Fibroblast of skin of back (primary cell): ENCODE measurements around the gene TCOF1.

Experiments used
- DNase-seq: peaks from one replicate; pipeline ENCODE4 v3.0.0-alpha.2; 2013

The TCOF1 gene

DNA sequence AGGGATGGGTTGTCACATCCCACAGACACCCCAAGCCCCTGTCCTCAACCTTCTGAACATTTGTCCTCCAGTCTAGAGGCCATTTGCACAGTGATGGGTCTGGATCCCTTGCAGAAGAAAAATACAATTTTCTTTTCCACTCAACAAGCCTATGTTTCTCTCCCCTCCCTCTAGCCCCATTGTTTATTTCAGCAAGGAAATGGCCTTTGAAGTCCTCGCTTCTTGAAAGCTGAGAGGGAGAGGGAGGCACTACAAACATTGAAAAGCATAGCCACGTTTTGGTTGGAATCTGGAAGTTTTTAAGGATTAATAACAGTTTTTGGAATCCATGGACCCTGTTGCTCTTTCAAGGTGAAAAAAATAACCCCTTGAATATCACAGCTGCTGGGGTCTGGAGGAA lies 30.8 kb upstream of the TCOF1 start:
- DNase-seq, result no peak

DNA sequence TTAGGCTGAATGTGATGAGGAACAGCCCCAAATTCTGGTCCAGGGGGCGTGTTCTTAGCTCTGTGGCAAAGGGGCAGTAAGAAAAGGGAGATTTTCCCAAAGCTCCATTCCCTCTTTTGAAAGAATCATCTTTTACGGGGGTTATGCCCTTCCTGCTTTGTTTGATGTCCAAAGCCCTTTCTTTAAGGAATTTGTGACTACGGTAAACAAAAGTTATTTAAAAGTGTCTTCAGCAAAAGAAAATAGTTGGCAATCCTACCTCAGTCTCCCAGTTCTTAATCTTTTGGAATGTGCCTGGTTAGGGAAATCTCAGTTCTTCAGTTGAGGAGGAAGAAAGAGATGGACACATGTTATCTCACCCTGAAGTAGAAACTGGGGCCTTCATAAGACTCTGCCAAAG lies 30.4 kb upstream of the TCOF1 start:
- DNase-seq, result no peak

DNA sequence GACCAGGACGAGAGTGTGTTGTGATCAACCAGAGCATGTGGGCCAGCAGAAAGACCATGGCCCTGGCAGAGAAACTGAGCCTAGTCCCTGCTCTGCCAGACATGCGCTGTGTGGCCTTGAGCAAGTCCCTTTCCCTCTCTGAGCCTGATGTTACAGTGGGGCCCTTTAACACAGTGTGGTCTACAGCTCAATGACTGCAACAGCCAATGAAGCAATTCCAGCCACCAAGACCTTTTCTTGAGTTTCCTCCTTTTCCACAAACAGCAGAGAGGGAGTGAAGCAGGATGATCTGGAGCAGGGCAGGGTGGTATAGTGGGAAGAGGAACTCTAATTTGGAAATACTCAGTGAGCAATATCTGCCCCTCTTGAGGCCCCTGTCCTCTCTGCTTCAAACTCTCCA lies 29.0 kb upstream of the TCOF1 start:
- DNase-seq, result no peak

DNA sequence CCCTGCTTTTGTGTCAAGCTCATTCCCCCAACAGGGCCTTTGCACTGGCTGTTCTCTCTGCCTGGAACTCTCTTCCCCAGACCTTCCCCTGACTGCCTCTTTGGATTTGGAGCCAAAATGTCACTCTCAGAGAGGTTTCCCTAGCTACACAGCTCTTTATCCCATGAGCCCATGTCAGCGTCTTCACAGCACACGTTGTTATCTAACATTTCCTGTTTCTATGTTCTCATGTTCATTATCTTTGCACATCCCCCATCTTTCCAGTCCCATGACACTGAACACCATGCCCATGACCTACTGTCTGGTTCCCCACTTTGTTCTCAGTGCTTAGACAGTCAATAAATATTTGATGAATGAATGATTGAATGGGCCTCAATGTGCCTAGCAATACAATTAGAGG lies 28.5 kb upstream of the TCOF1 start:
- DNase-seq, result no peak

DNA sequence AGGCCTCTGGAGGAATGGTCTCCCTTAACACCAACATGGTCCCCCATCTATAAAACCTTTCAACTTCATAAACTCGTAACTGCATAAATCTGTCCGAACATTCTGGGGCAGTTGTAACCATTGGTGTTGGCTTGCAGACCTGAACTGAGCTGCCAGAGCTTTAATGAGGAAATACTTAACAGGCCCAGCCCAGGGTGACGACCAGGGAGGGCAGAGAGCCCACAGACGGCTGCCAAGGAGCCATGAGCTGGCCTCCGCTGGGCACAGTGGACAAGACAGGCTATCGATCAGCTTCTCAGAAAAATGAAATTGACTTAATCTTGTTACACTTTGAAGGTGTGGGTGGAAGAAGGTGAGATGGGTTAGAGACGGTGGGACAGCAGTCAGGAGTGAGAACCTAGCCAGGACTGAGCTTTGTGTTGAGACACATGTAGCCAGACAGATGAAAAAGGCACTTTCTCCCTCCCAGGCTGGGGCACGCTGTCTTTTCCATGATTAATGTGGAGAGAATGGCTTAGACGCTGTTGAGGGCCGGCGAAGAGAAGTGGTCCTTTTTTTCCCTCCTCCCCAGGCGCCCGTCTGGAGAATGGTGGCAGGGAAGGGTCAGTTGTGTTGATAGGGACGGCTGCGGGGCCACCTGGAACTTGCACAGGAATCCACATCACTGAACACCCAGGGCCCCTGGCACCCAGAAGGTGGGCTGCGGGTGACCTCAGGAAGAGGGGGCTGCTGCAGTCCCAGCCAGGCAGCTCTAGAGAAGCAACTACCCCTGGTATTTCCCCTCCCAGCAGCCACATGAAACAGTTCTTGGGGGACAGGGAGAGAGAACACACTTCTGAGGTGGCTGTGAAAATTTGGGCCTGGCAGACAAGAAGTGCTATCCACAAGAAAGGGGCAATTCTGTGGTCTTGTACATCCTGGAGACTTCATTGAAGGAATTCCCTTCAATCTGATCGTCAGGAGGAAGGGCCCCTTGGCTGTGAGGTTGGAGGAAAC lies 27.3 kb upstream of the TCOF1 start:
- no peak for DNase-seq

DNA sequence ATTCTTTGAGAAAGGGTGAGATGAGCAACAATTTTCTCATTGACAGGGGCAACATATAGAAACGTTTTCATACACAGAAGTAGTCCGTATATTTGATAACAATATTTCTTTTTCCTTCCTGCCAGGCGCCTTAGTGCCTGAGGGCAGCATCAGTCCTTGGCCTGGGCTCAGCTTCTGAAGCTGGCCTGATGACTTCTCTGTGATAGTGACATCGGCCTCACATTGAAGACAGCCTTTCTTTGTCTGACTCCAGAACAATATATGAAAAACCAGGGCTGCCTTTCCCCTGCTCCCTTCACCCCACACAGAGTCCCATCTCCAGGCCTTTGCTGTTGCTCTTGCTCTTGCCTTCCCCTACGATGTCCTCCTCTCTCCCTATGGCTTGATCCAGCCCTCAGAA lies 24.1 kb upstream of the TCOF1 start:
- no peak for DNase-seq

DNA sequence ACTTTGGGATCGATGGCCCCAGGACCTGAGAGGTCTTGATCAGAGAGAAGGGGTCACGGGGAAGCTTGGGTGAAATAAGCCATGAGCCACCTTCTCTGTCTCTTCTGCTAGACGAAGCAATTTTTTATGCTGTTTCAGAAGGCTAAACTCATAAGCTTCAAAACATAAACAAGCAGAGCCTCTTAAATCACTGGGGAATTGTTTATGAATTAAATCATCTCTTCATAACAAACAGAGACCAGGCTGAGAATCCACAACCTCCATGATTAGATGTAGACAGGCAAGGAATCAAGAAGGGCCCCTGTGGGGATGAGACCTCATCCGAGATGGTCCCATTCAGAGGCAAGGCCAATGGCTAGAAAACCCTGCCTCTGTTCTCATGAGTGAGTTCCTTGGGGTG lies 21.7 kb upstream of the TCOF1 start:
- no peak for DNase-seq

DNA sequence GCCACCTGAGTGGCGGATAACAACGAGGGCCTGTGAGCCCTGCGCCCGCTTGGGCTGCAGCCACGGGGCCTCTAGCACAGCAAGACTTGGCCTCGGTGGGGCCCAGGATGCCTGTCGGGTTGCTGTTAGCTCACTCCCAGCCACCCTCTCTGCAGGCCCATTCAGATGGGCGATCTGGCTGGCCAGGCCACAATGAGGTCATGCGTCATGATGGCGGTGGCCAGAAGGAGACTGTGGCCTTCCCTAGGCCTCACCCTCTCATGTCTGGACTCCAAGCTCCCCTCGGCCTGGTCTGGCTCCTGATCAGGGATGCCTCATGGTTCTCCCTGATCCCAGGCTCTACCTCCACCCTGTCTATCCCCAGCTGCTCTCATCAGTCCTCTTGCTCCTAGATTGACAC lies 19.0 kb upstream of the TCOF1 start:
- no peak for DNase-seq

DNA sequence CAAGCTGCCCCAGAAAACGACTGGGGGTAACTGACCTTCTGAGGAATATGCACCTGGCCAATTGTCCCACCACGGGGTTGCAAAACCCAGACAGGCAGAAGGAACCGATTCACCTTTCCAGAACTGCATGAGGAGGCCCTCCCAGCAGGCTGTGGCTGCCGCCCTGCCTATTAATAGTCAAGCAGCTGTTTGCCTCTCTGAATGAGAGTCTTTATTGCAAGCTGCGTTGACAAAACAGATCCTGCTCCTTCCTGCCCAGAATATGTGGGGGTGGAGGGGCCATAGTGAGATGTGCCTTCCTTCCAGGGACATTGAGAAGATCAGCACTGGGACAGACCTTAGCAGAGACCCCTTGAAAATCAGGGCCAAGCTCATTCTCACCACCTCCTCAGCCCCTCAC lies 18.3 kb upstream of the TCOF1 start:
- DNase-seq, result no peak

DNA sequence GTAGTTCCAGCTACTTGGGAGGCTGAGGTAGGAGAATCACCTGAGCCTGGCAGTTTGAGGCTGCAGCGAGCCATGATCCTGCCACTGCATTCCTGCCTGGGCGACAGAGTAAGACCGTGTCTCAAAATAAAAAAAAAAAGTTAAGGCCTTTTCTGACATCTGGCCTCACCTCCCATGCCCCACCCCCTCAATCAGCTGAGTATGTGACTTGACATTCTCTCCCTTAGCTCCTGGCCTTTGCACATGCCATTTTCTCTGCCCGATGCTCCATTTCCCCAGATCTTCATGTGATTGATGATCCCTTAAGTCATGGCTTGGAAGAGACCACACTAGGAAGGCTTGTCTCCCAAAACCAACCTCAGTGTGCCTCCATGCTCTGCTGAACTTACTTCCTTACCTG lies 17.7 kb upstream of the TCOF1 start:
- DNase-seq, result no peak

DNA sequence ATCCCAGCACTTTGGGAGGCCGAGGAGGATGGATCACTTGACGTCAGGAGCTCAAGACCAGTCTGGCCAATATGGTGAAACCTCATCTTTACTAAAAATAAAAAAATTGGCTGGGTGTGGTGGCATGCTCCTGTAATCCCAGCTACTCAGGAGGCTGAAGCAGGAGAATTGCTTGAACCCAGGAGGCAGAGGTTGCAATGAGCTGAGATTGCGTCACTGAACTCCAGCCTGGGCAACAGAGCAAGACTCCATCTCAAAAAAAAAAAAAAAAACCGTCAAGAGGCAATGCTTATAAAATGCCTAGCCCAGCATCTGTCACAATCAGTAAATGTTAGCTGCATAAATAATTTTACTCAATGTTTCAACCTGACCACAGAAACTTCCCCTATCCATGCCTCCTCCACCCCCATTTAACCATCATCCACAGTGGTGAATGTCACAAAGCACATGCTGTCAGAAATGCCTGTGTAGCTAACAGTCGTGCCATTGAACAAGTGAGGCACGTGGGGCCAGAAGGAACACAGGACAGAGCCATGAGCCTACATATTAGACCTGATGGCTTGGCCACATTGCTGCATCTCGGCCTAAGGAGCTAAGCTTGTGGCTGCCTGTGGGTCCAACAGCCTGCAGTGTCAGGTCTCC lies 16.8 kb upstream of the TCOF1 start:
- no peak for DNase-seq

DNA sequence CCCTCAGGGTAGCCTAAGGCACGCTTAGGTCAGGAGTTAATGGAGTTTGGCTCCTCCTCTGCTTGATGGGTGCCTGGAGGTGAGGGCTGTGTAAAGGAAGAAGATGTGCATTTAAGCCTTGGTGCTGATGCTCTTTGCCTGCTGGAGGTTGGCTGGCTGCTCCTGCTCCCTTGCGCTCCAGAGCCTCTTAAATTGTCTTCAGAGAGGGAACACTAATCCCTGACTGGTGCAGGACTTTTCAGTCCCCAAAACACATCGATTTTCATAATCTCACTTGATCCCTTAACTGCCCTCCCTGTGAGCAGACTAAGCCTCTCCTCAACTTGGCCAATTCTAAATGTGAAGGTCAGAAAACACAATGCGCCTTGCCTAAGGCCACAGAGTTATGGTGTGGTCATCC lies 16.2 kb upstream of the TCOF1 start:
- no peak for DNase-seq

DNA sequence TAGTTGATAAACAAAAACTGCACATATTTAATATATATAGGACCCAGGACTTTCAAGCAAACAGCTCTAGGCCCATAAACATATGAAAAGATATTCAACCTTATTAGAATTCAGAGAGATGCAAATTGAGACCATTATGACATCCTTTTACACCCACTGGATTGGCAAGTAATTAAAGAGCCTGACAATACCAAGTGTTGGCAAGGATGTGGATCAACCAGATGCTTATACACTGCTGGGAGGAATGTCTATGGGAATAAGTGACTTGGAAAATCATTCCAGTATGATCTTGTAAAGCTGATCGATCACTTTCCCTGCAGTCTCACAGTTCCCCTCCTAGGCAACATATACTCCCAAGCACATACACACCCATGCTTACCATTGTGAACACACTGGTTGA lies 15.5 kb upstream of the TCOF1 start:
- DNase-seq, result no peak

DNA sequence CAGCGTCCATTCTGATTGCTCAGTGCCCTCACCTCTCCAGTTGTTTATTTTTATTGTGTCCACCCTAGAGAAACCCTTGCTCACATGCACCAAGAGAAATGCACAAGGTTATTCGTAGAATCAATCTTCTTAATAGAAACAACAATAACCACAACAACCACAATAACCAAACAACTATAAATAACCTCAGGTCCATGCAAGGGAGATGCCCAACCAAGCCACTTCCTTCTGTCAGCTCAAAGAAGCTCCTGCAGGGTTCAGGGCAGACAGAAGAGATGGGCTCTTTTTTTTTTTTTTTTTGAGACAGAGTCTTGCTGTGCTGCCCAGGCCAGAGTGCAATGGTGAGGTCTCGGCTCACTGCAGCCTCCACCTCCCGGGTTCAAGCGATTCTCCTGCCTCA lies 14.9 kb upstream of the TCOF1 start:
- DNase-seq, result no peak

DNA sequence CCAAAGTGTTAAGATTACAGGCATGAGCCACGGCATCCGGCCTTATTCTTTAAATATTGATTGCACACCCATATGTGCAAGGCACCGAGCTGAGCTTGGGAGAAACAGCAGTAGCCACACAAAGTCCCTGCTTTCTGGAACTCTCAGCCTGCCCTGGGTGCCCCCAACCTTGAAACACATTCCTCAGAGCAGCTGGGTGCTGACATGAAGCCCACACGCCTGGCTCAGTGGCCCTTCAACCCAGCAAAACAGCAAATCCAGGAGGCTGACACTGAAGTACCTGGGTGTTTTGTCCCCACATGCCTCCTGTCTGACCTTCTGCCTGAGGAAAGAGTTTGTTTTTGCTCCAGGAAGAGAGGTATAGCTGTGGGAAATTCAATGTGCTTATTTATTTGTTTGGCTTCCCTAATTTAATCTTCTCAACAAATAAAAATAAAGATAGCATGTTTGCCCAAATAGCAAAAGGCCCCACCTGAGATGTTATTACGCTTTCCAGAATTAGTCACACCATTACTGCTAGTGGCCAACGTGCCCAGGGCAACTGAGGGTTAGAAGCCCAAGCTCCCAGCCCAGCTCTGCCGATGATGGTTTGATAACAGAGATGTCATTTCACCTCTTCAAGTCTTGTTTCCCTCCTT lies 13.4 kb upstream of the TCOF1 start:
- no peak for DNase-seq

DNA sequence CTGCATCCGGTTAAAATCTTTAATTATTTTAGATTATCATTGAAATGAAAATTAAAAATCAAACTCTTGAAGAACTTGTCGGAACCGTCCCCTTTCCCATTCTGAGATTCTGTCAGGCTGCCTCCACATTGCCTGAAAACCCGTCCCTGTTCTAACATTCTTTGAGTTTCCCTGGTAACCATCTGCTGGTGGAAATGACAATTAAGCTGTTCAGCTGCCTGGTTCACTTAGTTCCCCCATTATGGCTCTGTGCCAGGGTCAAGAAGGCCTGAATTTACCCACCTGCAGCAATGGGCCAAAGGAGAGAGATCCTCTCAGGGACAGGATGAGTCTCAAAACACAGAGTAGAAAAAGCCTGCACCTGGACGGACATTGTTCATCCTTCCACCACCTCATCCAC lies 11.8 kb upstream of the TCOF1 start:
- no peak for DNase-seq

DNA sequence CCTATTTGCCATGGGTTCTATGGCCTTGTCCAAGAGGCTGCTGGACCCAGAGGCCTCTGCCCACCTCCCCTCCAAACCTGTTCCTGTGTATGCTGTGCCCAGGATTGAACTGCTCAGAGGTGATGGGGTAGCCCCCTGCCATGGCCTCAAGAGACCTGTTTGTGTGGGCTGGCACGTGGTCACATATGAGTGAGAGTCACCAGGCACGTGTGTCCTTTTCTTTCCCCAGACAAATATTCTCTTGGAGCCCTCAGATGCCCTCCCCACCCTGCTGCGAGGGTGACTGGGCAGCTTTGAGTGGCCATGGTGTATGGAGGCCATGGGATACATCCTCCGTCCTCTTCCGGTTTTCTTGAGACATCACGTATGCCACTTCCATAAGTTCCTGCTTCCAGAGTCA lies 10.9 kb upstream of the TCOF1 start:
- no peak for DNase-seq

DNA sequence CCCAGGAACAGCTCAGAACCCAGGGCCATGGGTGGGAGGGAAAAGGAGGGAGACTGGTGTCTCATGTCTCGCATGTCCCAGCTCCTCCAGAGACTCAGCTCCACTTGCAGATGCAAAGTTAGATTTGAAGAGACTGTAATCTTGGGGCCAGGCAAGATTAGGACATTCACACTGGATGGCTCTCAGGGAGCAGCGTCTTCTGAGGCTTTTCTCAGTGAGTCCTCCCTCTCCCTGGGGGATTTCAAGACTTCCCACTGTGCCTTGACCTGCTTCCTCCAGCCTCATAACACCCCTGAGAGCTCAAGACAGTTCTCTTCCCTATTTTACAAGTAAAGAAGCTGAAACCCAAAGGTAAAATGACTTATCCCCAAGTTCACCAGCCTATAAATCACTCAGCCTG lies 10.5 kb upstream of the TCOF1 start:
- no peak for DNase-seq

DNA sequence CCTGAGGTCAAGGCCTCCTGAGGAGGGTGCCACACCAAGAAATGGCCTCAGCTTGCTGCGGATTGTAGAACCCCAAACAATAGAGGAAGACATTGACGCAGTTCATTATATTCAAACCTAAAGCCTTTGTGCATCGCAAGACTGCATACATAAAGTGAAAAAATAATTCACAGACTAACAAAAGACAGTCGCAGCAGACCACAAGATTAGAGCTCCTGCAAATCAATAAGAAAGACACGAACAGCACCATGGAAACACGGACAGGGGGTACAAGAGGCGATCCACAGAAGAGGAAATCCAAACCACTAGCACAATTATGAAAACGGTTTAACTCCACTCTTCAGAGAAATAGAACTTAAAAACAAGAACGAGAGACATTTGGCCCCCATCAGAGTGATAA lies 10.0 kb upstream of the TCOF1 start:
- DNase-seq, result no peak

DNA sequence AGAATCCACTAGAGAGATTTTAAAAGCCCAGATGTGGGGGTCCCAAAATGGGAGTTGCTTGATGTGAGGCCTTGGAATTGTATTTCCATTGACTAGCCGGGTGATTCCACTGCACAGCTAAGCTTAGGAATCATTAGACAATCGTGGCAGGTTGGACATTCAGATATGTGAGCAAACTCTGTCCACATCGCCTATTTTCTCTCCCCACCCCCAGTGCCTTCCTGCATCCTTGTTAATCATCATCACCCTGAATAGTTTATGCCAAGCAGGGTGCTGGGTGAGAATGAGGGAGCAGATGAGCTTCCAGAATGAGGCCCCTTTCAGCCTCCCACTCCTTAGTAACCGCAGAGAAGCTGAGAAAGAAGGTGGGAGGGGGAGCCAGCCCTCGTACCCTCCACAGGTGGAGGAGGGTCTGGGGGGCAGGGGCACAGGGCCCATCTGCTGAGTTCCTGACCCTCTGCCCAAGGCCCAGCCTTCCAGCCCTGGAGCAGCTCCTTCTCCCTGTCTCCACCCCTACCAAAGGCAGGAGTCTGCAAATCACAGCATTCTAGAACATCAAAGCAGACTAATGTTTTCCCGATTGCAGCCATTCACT lies 7.7 kb upstream of the TCOF1 start:
- no peak for DNase-seq

DNA sequence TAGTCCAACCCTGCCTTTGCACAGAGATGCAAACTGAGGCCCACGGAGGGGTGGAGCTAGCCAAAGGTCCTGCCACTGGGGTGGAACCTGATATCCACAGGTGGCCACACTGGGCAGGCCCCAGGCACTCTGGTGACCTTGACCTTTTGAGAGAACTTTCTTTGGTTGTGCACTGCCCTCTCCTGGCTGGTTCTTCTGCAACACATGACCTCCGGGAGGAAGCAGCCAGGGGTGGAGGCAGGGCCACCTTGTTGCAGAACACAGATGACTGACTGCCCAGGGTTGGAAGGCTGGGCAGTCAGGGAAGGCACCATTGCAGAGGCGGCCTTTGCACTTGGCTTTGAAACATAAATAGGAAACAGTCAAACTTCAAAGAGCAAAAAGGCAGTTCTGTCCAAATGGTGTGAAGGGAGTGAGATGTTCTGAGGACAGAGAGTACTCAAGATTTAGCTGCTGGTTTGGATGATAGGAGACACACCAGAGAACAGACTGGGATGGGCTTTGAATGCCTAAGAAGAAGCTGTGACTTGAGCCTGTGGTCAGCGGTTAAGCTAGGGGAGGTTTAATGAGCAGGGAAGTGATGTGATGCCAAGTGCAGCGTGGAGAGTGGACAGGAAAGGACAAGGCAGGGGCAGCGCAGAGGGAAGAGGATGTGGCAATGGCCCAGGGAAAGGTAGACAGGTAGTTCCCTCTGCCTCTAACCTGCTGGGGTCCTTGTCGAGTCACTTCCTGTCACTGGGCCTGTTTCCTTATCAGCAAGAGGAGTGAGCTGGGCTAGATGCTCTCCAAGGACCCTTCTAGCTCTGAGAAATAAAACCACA lies 6.8 kb upstream of the TCOF1 start:
- DNase-seq, result peak; percentile 61

DNA sequence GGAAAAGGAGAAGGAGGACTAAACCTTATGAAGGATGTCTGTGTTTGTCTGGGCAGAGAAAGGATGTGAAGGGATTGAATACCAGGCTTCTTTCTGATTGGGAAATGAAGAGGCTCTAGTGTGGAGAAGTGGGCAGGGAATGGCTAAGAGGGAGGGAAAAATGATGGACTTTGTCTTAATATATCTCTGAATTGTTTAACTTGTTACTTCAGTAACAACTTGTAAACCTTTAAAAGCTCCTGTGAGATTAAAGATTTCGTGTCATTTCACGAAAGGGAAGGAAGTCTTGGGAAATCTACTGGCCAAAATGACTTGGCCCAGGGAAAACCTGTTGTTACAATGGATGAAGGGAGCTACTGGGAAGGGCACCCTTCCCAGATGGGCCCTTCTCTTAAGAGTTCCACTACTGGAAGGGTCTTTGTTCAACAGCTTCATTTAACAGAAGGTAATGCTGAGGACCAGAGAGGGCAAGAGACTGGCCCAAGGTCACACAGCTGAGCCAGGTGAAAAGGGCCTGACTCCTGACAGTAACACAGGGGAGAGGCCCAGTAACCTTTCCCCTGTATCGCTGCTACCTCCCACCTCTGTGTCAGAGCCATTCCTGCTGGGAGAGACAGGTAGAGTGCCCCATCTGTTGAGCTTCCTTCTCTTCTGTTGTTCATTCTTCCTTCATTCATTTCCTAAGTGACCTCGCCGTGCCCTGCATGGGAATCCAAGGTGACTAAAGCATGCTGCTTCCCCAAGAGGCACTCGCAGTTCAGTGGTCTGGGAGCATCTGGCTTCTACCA lies 5.1 kb upstream of the TCOF1 start:
- DNase-seq, result no peak
